ENCODE measurements around the gene NEK11. TPM values are rescaled to one million over a fixed set of nuclear protein-coding genes. Genes with fewer than 3 reads are reported as not detected.
A peak's percentile ranks its signal among the peaks of the same experiment; 100 is the strongest.

The NEK11 gene
- total and polyA plus RNA-seq, 9 of the 15 experiments (the other 6 are each of a cell fraction or from before 2014, with no cell fraction given), result 0.28 to 1.5 (median 0.87) TPM

- Histone ChIP-seq H3K4me3 (no peak overlapping the region), H3K4me2 (ENCODE audit: insufficient read depth, low read length) (peak overlapping the region; percentile 40), H3K27ac (ENCODE audit: extremely low read depth, low read depth, low read length) (peak overlapping the region; percentile 72), H3K9ac (ENCODE audit: insufficient read depth in 1 of 2, low read depth in 2 of 2, low read length in 2 of 2) (no peak overlapping the region), H3K36me3 (ENCODE audit: control insufficient read depth, insufficient read depth, low read length) (no peaks in the 10 kb centered on the region), H3K27me3 (ENCODE audit: control insufficient read depth in 2 of 2, insufficient read depth in 2 of 2, low read length in 2 of 2) (no peaks in the 10 kb centered on the region), H2AFZ (ENCODE audit: low read depth, low read length) (peak overlapping the region; percentile 89), H3K4me1 (replicated peaks in 1 of 2; ENCODE audit: control insufficient read depth in 2 of 2, insufficient read depth in 2 of 2, low read length in 2 of 2) (peaks cover 0 to 15% of the 10 kb centered on the region in 2 experiments; a peak in 3 of 5 replicates), H4K20me1 (replicated peaks; ENCODE audit: control insufficient read depth, insufficient read depth, low read length) (no peaks in the 10 kb centered on the region), H3K9me3 (replicated peaks; ENCODE audit: control insufficient read depth, insufficient read depth, low read depth, low read length) (no peaks in the 10 kb centered on the region), H3K9me1 (ENCODE audit: control insufficient read depth, insufficient read depth, low read length) (no peaks in the 10 kb centered on the region), H3K79me2 (ENCODE audit: control insufficient read depth, insufficient read depth, low read length) (no peaks in the 10 kb centered on the region)
- DNase-seq (ENCODE audit: extremely low read depth in 1 of 4, low spot score in 3 of 4) (peak in 3 of 4 experiments; percentile 4 to 52 (median 32)), ATAC-seq (peak; percentile 74), FAIRE-seq (peak; percentile 80)
- in situ Hi-C loops (cut with MboI) (no loop called here), intact Hi-C loops (cut with micrococcal nuclease) (no loop called here)
- ChIA-PET CTCF (ENCODE audit: low intra/inter-chr PET ratio) (no interaction called here), POLR2A (interaction anchor here (0.6 kb wide), 1 partner anchor 32 kb away, joined by 3 read pairs; no protein-coding TSS in a partner anchor)
- 4% methylated on average over 2 of the region's 2 CpGs for WGBS (ENCODE audit: insufficient coverage, low coverage, missing lambda C conversion rate)
- no TSS peak for BruUV-seq (replicated peaks)
- TF ChIP-seq TEAD1 (CRISPR knock-in tag; IDR thresholded peaks at IDR 0.05), result peak in 1 of 2 experiments; percentile 80; a peak in 2 of 4 replicates
- no peak for TF ChIP-seq ZNF134 (CRISPR knock-in tag; conservative IDR thresholded peaks at IDR 0.05)
- TF ChIP-seq BHLHE40 (IDR thresholded peaks at IDR 0.05; ENCODE audit: low read length), result peak; percentile 56
- TF ChIP-seq, protein P1, sequence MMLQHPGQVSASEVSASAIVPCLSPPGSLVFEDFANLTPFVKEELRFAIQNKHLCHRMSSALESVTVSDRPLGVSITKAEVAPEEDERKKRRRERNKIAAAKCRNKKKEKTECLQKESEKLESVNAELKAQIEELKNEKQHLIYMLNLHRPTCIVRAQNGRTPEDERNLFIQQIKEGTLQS (IDR thresholded peaks at IDR 0.05), result no peak
- TF ChIP-seq, protein P1 (CRISPR knock-in tag; conservative IDR thresholded peaks at IDR 0.05), result no peak
- TF ChIP-seq SMARCC2 (IDR thresholded peaks at IDR 0.05; ENCODE audit: low read depth), result no peak
- TF ChIP-seq, protein P2, sequence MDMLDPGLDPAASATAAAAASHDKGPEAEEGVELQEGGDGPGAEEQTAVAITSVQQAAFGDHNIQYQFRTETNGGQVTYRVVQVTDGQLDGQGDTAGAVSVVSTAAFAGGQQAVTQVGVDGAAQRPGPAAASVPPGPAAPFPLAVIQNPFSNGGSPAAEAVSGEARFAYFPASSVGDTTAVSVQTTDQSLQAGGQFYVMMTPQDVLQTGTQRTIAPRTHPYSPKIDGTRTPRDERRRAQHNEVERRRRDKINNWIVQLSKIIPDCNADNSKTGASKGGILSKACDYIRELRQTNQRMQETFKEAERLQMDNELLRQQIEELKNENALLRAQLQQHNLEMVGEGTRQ (CRISPR knock-in tag; IDR thresholded peaks at IDR 0.05), result peak; percentile 79
- TF ChIP-seq SAFB2 (IDR thresholded peaks at IDR 0.05; ENCODE audit: borderline replicate concordance, low read depth, low read length, severe bottlenecking), result no peak
- no peak for TF ChIP-seq ZNF511 (CRISPR knock-in tag; IDR thresholded peaks at IDR 0.05)
- no peak for TF ChIP-seq YBX1 (IDR thresholded peaks at IDR 0.05)
- TF ChIP-seq ZNF780A (CRISPR knock-in tag; IDR thresholded peaks at IDR 0.05), result no peak
- no peak for TF ChIP-seq ZZZ3 (IDR thresholded peaks at IDR 0.05)
- TF ChIP-seq, protein P3, sequence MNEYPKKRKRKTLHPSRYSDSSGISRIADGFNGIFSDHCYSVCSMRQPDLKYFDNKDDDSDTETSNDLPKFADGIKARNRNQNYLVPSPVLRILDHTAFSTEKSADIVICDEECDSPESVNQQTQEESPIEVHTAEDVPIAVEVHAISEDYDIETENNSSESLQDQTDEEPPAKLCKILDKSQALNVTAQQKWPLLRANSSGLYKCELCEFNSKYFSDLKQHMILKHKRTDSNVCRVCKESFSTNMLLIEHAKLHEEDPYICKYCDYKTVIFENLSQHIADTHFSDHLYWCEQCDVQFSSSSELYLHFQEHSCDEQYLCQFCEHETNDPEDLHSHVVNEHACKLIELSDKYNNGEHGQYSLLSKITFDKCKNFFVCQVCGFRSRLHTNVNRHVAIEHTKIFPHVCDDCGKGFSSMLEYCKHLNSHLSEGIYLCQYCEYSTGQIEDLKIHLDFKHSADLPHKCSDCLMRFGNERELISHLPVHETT (CRISPR knock-in tag; conservative IDR thresholded peaks at IDR 0.05 in 1 of 2, IDR thresholded peaks at IDR 0.05 in 1 of 2), result no peak
These were observed 46.2 kb downstream of the NEK11 start for GRCh38 chr3:131072845-131073244.
